Liver (tissue), 9 donors: Measurements from ENCODE around the gene TINAGL1. TPM values are rescaled to one million over a fixed set of nuclear protein-coding genes. Genes with fewer than 3 reads are reported as not detected.
"Not testable (repeated sequence)": the region's sequence is repeated elsewhere in the genome, so short reads cannot be mapped to it uniquely, and the experiment has no call there.

Source experiments
- DNase-seq: peaks from one replicate; pipeline ENCODE4 v3.0.0-alpha.2; 2017; ENCODE audit warnings: low spot score
- H3K27ac ChIP-seq, 2 donors: one replicate each; pipeline ENCODE4 v1.7.0; 2013; ENCODE audit warnings: inconsistent platforms in 2 of 2, low read length in 2 of 2, control low read depth in 1 of 2, low read depth in 1 of 2, mild to moderate bottlenecking in 1 of 2
- H3K27me3 ChIP-seq, 4 donors: one replicate each; pipeline versions ENCODE4 v1.6.1 to v1.7.0; 2013; ENCODE audit warnings: low read length in 3 of 4, inconsistent platforms in 1 of 4, mild to moderate bottlenecking in 1 of 4, moderate library complexity in 1 of 4; ENCODE audit not compliant: control insufficient read depth in 4 of 4, insufficient read depth in 4 of 4
- H3K36me3 ChIP-seq, 4 donors: one replicate each; pipeline versions ENCODE4 v1.6.1 to v1.7.0; 2013; ENCODE audit warnings: low read length in 3 of 4, mild to moderate bottlenecking in 3 of 4, low read depth in 1 of 4, moderate library complexity in 1 of 4; ENCODE audit not compliant: control insufficient read depth in 4 of 4, insufficient read depth in 3 of 4
- H3K4me1 ChIP-seq, 4 donors: one replicate each; pipeline versions ENCODE4 v1.6.1 to v1.7.0; 2013; ENCODE audit warnings: low read length in 3 of 4, mild to moderate bottlenecking in 3 of 4, moderate library complexity in 1 of 4; ENCODE audit not compliant: control insufficient read depth in 4 of 4, insufficient read depth in 4 of 4
- H3K4me3 ChIP-seq, 3 donors: one replicate each; pipeline versions ENCODE4 v1.6.1 to v1.7.0; 2013; ENCODE audit warnings: low read length in 3 of 3, control low read depth in 1 of 3, low read depth in 1 of 3, mild to moderate bottlenecking in 1 of 3
- H3K9ac ChIP-seq, 2 donors: one replicate each; pipeline ENCODE4 v1.7.0; 2013; ENCODE audit warnings: low read length in 2 of 2, mild to moderate bottlenecking in 2 of 2, moderate library complexity in 2 of 2, control low read depth in 1 of 2, low read depth in 1 of 2
- H3K9me3 ChIP-seq, 4 donors: one replicate each; pipeline versions ENCODE4 v1.6.1 to v1.7.0; 2013; ENCODE audit warnings: low read length in 3 of 4; ENCODE audit not compliant: control insufficient read depth in 4 of 4
- CTCF ChIP-seq: fragments of 150-350 bp; IDR thresholded peaks from 2 replicates; pipeline ENCODE4 v1.5.1; 2017; ENCODE audit warnings: improper control_type of control experiment, low read depth, low read length; ENCODE audit not compliant: missing input control
- EGR1 ChIP-seq, 2 donors: IDR thresholded peaks; 2 replicates each; pipeline ENCODE4 v1.6.1; 2016 to 2018; ENCODE audit warnings: antibody characterized with exemption in 2 of 2, low read depth in 2 of 2
- FOXA1 ChIP-seq: IDR thresholded peaks from 2 replicates; pipeline ENCODE4 v1.6.1; 2016; ENCODE audit warnings: antibody characterized with exemption
- FOXA2 ChIP-seq: IDR thresholded peaks from 2 replicates; pipeline ENCODE4 v1.6.1; 2016; ENCODE audit warnings: antibody characterized with exemption
- GABPA ChIP-seq, 2 donors: IDR thresholded peaks in 1 of 2; conservative IDR thresholded peaks in 1 of 2; 2 replicates each; pipeline ENCODE4 v1.6.1; 2016; ENCODE audit warnings: antibody characterized with exemption in 2 of 2, mild to moderate bottlenecking in 1 of 2, moderate library complexity in 1 of 2
- HNF4A ChIP-seq, 2 donors: conservative IDR thresholded peaks; 2 replicates each; pipeline ENCODE4 v1.6.1; 2016; ENCODE audit warnings: antibody characterized with exemption in 2 of 2, mild to moderate bottlenecking in 2 of 2
- HNF4G ChIP-seq: IDR thresholded peaks from 2 replicates; pipeline ENCODE4 v1.6.1; 2016; ENCODE audit warnings: antibody characterized with exemption
- JUND ChIP-seq, 2 donors: IDR thresholded peaks; 2 replicates each; pipeline ENCODE4 v1.6.1; 2016; ENCODE audit warnings: antibody characterized with exemption in 2 of 2
- MAX ChIP-seq: IDR thresholded peaks from 2 replicates; pipeline ENCODE4 v1.6.1; 2016; ENCODE audit warnings: antibody characterized with exemption
- REST ChIP-seq: IDR thresholded peaks from 2 replicates; pipeline ENCODE4 v1.6.1; 2016; ENCODE audit warnings: antibody characterized with exemption, mild to moderate bottlenecking
- SP1 ChIP-seq: IDR thresholded peaks from 2 replicates; pipeline ENCODE4 v1.6.1; 2018; ENCODE audit warnings: antibody characterized with exemption, mild to moderate bottlenecking
- TAF1 ChIP-seq: conservative IDR thresholded peaks from 2 replicates; pipeline ENCODE4 v1.6.1; 2016; ENCODE audit warnings: antibody characterized with exemption, mild to moderate bottlenecking
- WGBS: extraction: QIAGEN DNeasy Blood & Tissue Kit; methylation state at CpG from one replicate; pipeline ENCODE4 v1.1.7; 2013; 5-methylcytosine and 5-hydroxymethylcytosine counted together
- polyA plus RNA-seq, 2 donors: library from polyadenylated mRNA; stranded (reverse) in 1 of 2; unstranded in 1 of 2; fragments of 200-250 nt in 1 of 2; fragments of >200 nt in 1 of 2; fragmentation: Nextera tagmentation in 1 of 2; extraction: Ambion mirVana in 1 of 2; gene quantifications; one replicate each; pipeline versions ENCODE4 v1.2.1 to v1.2.3, GENCODE V29; 2013 to 2015
- total RNA-seq, 2 donors: library from RNA; depleted of rRNA; stranded (reverse); fragments of >200 nt; gene quantifications; one replicate each; pipeline ENCODE4 v1.2.3, GENCODE V29; 2014
- donor health status: healthy.
- donor health status: healthy.
- donor health status: healthy.
- donor health status: healthy.
- donor health status: healthy.

TINAGL1 gene
- total and polyA plus RNA-seq, 4 donors, result 8.7 to 52.9 (median 25.6) TPM

- Histone ChIP-seq H3K36me3 (no peaks in the 10 kb centered on the region), H3K4me1 (peaks cover 0 to 41% (median 13%) of the 10 kb centered on the region in 4 donors), H3K9ac (no peak overlapping the region), H3K27ac (no peak overlapping the region), H3K4me3 (no peak overlapping the region), H3K27me3 (no peaks in the 10 kb centered on the region), H3K9me3 (no peaks in the 10 kb centered on the region)
- WGBS, result 91% methylated on average over 11 of the region's 11 CpGs
- TF ChIP-seq GABPA (IDR thresholded peaks at IDR 0.05 in 1 of 2, conservative IDR thresholded peaks at IDR 0.05 in 1 of 2), result no peak
- TF ChIP-seq FOXA2, result no peak
- no peak for TF ChIP-seq CTCF
- TF ChIP-seq EGR1 (IDR thresholded peaks at IDR 0.05; ENCODE audit: low read depth in 2 of 2), result no peak
- DNase-seq, result no peak
These were observed 9.5 kb downstream of the TINAGL1 start for GRCh38 chr1:31585736-31586365.

- Histone ChIP-seq H3K27ac (no peak overlapping the region), H3K9me3 (no peaks in the 10 kb centered on the region), H3K4me1 (peaks cover 0 to 41% (median 13%) of the 10 kb centered on the region in 4 donors), H3K9ac (no peak overlapping the region), H3K27me3 (no peaks in the 10 kb centered on the region), H3K4me3 (no peak overlapping the region), H3K36me3 (no peaks in the 10 kb centered on the region)
- WGBS, result 76% methylated on average over 47 of the region's 47 CpGs
- no peak for DNase-seq
- TF ChIP-seq CTCF, result no peak
- TF ChIP-seq HNF4A (conservative IDR thresholded peaks at IDR 0.05), result no peak
- TF ChIP-seq REST, result no peak
- no peak for TF ChIP-seq JUND (IDR thresholded peaks at IDR 0.05)
- TF ChIP-seq SP1, result no peak
- TF ChIP-seq HNF4G, result no peak
- TF ChIP-seq EGR1 (IDR thresholded peaks at IDR 0.05; ENCODE audit: low read depth in 2 of 2), result no peak
- TF ChIP-seq MAX, result no peak
- TF ChIP-seq TAF1, result no peak
- no peak for TF ChIP-seq FOXA1
- TF ChIP-seq FOXA2, result no peak
These were observed 10.3 kb downstream of the TINAGL1 start for GRCh38 chr1:31586376-31587327.

- not testable (repeated sequence) for H3K27me3 ChIP-seq, H3K9me3 ChIP-seq, H3K4me3 ChIP-seq, H3K9ac ChIP-seq, H3K27ac ChIP-seq, DNase-seq, H3K36me3 ChIP-seq
- peaks cover 0 to 39% (median 13%) of the 10 kb centered on the region in 4 donors for H3K4me1 ChIP-seq
- WGBS, result over 99% methylated on average over 5 of the region's 5 CpGs
These were observed 11.0 kb downstream of the TINAGL1 start for GRCh38 chr1:31587328-31587699.
